SKM-1 treated with dmso at 0.1 percent for 144 hours (cell line): ENCODE results near the gene MCC.

ENCODE experiments used
- DNase-seq: peaks from one replicate; lab custom pipeline; 2025; ENCODE audit not compliant: unreplicated experiment; lab: John Stamatoyannopoulos, UW

MCC gene

DNA sequence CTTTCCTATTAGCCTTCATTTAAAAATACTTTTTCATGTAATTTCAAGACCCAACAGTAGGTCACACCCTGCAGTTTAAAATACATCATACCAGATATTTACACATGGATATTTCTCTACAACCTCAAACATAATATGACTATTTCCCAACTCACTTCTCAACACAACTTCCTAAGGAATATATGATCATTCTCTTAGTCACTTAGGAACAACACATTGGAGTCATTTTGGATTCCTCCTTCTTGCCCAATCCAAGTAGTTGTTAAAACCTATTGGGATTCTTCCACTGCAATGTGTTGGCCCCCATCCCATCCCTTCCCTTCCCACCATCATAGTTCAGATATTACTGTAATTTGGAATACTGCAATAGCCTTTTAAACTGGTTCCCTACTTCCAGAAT, 366.2 kb downstream of the MCC start:
- DNase-seq, result no peak

DNA sequence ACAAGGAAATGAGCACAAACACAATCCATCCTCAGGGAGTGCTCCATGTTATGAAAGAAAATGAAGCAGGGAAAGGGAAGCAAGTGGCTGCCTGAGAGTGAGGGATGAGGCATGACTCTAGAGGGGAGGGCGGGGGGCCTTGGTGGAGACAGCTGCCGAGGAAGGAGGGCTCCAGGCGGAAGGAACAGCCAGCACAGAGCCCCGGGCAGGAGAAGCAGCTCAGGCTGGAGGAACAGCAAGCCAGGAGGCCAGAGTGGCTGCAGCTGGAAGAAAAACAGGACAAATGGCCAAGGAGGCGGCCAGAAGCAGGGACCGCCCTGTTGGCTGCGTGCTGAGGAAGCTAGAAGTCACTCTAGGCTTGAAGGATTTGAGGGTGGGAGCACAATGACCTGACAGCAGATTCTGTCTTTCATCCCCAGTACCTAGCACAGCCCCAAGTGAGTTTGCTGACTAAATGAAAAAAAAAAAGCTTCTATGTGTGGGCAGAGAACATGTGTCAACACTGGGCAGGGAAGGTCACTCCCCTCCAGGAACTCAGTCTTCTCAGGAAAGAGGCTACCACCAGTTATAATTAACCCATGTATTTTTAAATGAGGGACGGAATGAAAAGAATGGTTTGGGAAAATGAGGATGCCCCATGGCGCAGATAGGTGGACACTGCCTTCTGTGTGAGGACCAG, 368.9 kb downstream of the MCC start:
- DNase-seq, result no peak

DNA sequence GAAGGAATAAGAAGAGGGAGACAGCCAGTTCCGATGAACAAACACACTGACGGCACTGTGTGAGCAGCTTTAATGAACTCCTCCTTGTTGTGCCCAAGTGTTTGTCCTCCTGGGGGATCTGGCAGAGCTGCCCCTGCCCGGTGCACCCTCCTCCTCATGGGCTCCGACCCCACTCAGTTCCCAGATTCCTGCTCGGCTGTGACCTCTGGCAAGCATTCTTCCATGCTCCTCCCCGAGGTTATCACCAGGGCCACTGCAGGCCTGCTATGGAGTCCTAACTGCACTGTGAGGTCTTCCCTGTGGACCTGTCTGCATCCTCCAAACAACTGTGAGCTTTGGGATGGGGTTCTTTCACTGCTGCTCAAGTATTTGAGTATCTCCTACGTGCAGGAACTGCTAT, 369.5 kb downstream of the MCC start:
- DNase-seq, result no peak

DNA sequence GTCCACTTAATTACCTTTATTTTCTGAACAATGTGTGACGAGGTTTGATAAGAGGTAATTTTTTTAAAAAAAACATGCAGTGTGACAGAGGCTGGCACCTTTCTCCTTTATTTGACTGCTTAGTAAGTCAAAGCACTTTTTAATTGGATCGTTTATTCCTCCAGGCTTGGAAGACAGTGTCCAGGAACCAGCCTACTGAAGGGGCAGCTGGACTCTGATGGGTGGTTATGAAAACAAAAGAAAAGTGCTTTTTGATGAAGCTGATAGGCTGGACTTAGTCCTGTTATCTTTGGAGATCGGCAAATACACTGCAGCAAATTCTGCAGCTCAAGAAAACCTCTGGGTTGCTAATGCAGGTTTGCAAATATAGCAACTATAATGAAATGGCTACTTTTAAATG, 370.0 kb downstream of the MCC start:
- no peak for DNase-seq

DNA sequence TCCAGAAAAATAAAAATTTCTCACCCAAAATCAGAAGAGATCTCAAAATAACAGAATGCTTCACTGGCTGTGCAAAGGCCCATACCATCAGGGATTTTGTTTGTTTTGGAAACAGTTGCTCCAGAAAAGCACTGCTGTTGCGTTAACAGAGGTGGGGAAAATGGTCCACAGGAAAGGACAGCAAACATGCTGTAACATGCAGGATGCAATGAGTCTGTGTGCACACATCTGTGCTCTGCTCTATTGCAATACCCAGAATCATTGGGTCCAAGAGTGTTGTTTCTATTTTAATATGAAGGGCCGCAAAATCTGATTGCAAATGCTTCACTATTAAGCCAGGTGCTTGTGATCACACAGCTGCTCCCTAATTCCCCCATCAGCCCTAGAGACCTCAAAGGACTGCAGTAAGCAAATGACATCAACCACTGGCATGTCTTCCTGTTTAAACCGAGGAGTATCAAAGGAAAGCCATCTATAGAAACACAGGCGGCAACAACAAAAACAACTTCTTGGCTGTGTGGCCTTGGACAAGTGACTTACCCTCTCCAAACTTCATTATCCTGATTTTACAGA, 370.6 kb downstream of the MCC start:
- DNase-seq, result no peak

DNA sequence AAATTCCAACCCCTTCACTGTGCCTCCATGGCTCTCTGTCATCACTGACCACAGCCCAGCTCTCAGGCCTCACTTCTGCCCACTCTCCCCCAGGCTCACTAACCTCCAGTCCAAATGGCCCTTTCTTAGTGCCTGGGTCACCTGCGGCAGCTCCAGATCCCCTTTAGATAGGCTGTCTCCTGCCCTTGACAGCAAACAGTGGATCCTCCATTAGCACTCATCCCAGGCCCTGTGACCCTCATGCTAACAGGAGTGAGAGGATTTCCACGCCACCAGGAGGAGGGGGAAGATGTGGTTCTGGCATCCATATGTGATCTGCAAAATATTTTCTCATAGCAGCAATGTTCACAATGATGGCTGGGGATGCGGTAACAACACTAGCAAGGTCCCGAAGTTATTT, 372.3 kb downstream of the MCC start:
- DNase-seq, result no peak

DNA sequence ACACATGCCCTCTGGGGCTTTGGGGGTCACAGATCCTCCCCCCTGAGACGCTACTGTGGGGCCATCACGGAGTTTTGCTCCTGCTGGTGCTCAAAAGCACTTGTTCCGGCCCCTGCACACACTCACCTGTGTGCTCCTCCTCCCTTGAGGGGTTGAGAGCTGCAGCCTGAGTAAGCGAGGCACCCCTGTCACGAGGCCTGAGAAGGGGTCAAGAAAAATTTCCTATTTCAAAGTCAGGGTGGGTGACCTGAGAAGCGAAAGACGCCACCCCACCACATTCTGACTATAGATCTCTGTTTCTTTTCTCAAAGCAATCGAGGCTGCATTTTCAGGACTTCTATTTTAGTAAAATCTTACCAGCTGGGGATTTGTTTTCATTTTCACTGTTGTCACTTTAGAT, 373.2 kb downstream of the MCC start:
- no peak for DNase-seq

DNA sequence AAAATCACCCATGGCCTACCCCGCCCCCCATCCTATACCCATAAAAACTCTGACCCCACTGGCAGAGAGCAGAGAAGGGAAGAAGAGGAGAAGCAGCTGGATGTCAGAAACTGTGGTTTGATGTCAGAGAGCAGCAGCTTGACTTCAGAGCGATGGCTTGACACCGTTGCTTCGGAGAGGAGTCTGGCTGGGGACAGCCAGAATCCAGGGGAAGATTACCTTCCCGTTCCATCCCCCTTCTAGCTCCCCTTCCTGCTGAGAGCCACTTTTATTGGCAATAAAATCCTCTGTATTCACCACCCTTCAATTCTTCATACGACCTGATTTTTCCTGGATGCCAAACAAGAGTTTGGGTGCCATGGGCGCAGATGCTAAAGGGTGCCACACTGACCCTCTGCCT, 373.7 kb downstream of the MCC start:
- no peak for DNase-seq

DNA sequence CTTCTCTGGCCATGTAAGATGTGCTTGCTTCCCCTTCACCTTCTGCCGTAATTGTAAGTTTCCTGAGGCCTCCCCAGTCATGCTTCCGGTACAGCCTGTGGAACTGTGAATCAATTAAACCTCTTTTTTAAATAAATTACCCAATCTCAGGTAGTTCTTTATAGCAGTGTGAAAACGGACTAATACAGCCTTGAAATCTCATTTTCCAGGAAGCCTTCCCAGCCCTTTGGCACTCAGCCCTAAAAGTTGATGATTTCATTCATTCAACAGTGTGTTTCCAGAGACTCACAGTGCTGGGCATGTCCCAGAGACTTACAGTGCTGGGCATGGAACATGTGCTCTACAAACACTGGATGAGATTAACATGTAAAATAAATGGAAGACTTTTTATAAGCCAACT, 375.8 kb downstream of the MCC start:
- DNase-seq, result no peak

DNA sequence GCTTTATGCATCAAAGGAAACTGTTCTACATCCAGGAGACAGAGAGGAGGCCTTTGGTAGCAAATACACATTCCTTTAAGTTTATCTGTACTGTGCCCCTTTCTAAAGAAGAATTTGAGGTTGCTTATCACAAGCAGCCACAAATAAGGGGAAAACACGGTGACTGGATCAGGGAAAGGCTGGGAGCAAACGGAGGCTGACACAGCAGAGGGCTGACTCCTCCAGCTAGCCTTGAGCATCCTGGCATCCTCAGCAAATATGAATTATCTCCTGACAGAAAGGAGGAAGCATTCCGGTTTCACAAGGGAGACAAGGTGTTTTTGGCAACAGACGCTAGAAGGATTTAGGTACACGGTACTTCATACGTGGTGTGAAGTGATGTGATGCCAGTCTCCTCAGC, 378.1 kb downstream of the MCC start:
- DNase-seq, result no peak

DNA sequence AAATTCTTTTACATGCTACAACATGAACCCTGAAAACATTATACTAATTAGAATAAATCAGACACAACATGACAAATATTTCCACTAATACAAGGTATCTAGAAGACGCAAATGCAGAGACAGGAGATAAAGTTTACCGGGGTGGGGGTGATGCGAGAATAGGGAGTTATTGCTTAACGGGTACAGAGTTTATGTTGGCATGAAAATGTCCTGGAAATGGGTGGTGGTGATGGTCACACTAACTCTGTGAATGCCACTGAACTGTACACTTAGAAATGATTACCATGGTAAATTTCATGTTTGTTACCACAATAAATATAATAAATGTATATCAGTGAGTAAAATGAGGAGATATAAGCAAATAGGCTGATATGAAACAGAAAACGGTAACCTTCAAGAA, 378.9 kb downstream of the MCC start:
- no peak for DNase-seq

DNA sequence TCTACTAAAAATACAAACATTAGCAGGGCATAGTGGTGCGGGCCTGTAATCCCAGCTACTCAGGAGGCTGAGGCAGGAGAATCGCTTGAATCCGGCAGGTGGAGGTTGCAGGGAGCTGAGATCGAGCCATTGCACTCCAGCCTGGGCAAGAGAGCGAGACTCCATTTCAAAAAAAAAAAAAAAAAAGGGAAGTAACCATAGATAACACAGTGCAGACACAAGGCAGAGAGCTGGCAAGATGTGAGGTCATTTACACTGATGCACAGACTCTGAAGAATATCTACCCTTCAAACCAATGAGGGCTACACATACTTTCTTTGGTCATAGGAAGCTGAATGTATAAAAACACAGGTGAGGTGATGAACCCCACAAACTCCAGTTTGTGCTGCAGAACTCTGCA, 379.8 kb downstream of the MCC start:
- DNase-seq, result no peak

DNA sequence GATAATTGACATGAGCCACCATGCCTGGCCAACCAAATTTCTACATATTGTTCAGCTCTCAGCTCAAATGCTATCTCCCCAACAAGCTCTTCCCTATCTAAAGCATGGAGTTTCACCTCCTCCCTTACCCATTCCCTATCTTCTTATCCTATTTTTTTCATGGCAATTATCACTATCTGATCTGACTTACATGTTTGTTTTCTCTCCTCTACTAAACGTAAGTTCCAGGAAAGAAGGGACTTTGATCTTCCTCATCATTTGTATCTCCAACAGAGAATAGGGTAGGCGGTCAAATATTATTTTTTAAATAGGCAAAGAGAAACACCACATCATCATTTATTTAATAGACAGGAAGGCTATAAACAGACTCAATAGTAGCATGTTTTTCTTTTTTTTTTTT, 381.4 kb downstream of the MCC start:
- DNase-seq, result no peak

DNA sequence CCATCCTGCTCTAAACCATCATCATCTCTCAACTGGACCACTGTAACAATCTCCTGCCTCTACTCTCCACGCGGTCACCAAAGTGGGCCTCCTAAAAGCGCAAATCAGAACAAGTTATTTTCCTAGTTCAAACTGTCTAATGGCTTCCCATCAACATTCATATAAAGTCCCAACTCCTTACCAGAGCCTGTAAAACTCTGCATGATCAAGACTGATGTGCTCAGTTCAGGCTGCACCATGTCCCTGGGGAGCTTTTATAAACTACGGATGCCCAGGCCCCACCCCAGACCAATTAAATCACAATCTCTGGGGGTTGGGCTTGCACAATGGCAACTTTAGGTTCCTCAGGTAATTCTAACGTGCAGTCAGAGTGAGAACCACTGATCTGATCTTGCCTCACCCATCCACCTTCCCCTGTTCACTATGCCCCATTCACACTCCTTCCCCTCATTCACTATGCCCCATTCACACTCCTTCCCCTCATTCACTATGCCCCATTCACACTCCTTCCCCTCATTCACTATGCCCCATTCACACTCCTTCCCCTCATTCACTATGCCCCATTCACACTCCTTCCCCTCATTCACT, 382.5 kb downstream of the MCC start:
- DNase-seq, result no peak

DNA sequence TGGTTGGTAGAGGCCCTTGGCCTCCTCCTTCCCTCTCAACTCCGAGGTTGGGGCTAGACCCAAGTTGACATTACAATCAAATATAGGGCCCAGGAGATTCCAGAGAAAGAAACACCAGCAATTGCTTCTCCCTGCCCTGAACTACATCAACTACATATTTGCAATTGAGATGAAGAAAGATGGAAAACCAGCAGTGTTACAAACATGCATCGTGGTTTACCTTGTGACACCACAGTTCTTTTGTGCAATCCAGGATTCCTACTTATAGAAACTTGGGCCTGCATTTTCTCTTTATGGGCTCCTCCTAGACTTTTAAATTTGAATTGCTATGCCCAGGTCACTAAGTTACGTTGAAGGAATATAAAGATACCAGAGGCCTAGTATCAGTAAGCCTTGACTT, 384.9 kb downstream of the MCC start:
- peak; percentile 10 for DNase-seq

DNA sequence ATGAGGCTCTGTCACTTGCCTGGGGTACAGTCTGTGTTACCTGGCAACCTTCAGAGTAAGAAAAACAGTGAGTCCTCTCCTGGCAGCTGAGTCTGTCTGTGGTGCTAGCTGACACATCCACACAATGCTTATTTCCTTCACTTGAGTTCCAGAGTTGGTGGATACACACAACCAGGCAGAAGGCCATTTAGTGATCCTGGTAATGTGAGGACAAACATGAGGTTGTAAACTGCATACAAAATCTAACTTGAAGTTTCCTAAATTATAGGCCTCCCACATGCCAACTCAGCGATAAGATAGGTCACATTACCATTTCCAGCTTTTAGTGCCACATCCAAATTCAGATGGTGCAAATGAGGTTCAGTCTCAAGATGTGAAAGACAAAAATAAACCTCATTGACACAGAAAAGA, 386.1 kb downstream of the MCC start:
- no peak for DNase-seq

DNA sequence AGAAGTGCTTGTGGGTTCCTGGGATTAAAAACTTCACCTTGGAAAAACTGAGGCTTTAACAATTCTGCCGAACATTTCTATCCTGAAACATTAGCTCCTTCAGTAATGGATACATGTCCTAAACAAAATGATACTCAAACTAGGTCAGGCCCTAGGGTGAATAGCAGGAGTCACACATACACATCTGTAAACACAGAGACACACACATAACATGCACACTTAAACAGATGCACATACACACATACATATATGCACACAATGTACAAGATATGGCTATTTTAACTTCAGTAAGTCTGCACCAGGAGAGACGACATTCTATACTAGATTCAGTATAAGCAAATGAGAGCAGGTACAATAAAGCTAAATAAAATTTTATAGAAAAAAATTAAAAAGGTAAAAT, 387.3 kb downstream of the MCC start:
- DNase-seq, result no peak

DNA sequence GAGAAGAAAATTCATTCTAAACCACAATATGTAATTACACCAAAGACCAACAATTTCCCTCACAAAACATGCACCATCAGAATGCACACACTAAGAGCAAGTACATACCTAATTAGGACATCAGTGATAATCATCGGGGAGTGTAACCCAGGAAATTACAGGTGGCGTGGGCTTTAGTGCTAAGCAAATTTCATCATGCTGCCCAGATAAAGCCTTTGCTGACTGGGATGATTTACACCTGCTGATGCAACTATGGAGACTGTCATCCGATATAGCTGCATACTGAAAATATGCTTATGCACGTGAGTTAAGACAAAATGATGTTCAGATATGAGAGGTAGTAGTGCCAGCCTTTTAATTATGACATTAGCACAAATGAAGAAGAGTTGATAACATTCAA, 388.4 kb downstream of the MCC start:
- DNase-seq, result no peak

DNA sequence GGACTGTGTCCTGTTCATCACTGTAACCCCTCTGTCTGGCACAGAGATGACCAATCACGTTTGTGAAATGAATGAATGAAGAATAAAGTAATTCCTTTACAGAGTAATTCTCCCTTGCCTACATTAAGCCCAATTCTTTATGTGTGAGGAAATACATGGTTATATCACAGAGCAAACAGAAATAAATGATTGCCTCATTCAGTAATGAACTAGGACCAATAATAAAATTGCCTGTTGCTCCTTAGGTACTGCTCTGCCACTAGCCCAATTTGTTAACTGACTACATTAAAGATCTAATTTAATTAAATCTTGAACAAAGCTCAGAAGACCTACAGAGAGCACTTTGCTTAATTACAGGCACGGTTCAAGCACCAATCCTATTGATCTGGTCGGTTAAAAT, 389.9 kb downstream of the MCC start:
- no peak for DNase-seq

DNA sequence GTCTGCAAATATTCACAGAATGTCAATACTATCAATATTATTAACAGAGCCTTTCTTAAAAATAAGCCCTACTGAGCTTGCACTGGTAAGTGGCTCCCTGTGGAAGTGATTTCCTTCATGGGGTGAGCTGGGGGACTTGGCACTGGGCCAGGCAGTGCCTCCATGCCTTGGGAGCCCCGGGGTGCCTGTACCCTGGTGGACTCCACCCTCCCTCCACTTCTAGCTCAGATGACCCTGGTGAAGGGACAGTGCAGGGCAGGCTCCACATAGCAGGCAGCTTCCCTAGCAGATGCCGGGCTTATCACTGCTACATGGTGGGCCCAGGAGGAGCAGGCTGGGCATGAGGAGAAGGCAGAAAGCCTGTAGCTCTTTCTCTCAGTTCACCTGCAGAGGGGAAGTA, 392.4 kb downstream of the MCC start:
- DNase-seq, result no peak

DNA sequence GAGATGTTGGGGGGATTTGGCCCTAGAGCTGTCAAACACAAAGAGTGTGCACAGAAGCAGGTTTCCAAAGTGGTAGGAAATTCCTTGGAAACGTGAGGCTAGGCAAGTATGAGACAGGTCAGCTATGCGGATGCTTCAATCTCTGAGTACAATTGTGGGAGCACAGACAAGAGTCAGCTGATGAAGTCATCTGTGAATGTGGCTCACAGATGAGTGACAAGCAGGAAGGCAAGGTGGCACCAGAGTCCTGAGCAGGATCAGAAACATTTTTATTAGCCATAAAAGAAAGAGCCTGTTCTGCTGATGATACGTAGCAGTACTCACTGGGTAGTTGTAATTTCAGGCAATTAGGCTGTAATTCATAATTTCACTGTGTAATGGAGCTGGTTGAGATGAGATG, 394.7 kb downstream of the MCC start:
- DNase-seq, result no peak

DNA sequence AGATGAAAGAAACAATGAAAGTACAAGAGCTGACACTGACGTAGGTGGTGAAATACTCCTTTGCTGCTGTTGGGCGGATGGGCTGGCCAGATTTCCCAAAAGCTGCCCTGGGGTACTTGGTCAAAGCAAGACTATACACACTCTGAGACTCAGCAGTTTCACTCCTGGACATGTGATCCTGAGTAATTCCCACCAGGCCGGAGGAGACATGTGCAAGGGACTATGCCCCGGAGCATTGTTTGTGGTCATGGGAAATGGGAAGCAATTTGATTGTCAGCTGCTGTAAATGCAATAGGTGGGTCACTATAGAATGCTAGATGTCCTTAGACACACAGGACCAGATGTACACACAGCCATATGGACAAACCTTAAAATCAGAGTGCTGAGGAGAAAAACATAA, 395.6 kb downstream of the MCC start:
- DNase-seq, result no peak

DNA sequence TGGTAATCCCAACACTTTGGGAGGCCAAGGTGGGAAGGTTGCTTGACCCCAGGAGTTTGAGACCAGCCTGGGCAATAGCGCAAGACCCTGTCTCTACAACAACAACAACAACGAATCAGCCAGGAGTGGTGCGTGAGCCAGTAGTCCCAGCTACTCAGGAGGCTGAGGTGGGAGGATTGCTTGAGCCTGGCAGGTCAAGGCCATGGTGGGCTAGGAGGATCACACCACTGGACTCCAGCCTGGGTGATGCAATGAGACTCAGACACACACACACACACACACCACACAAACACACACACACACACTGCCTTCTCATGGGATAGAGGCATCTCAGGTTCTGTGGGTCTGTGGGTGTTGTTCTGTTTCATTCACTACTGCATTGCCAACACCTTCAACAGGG, 396.6 kb downstream of the MCC start:
- no peak for DNase-seq
